CD4-positive, alpha-beta T cell treated with Interleukin-6 at 100 ng/mL for 8 hours (primary cell): Measurements from ENCODE around the gene TSC1.

ENCODE experiments used
- DNase-seq: peaks from one replicate; pipeline ENCODE4 v3.0.0-alpha.2; 2020; ENCODE audit warnings: mixed read lengths, low spot score

TSC1 gene

DNA sequence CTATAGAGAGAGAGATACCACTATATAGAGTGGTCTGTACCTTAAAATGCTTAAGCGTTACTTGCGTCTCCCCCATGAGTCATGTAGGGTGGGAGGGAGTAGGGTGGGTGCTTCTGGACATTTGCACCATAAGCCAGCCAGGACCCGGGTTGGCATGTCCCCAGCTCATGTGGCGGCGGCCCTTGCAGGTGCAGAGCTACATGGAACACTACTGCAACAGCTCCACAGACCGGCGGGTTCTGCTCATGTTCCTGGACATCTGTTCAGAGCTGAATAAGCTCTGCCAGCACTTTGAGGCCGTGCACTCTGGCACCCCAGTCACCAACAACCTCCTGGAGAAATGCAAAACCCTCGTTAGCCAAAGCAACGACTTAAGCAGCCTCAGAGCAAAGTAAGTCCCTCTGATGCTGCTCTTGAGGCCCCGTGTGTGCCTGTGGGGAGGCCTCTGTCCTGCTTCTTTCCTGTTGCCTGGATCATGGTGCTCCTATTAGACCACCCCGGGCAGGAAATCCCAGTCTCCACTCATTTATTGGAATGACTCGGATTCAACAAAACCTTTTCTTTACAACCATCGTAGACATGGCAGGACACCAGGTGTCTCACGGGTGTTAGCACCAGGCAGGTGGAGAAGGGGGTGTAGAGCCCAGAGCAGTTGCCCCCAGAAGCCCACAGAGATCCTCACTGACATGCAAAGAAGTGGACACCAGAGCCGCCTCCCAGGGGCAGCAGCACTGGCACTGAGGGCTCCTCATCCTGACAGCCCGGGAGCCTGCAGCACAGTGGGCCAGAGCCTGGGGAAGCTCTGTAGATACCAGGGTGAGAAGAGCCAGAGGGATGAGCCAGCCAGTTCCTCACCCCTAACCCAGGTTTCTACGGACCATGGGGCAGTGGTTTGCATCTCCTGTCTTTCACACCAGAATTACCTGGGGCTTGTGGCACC lies 57.0 kb downstream of the TSC1 start:
- no peak for DNase-seq

GRCh38 chr9:132886334-132886725 lies 58.1 kb downstream of the TSC1 start:
- no peak for DNase-seq

GRCh38 chr9:132885720-132886333 lies 58.6 kb downstream of the TSC1 start:
- no peak for DNase-seq

DNA sequence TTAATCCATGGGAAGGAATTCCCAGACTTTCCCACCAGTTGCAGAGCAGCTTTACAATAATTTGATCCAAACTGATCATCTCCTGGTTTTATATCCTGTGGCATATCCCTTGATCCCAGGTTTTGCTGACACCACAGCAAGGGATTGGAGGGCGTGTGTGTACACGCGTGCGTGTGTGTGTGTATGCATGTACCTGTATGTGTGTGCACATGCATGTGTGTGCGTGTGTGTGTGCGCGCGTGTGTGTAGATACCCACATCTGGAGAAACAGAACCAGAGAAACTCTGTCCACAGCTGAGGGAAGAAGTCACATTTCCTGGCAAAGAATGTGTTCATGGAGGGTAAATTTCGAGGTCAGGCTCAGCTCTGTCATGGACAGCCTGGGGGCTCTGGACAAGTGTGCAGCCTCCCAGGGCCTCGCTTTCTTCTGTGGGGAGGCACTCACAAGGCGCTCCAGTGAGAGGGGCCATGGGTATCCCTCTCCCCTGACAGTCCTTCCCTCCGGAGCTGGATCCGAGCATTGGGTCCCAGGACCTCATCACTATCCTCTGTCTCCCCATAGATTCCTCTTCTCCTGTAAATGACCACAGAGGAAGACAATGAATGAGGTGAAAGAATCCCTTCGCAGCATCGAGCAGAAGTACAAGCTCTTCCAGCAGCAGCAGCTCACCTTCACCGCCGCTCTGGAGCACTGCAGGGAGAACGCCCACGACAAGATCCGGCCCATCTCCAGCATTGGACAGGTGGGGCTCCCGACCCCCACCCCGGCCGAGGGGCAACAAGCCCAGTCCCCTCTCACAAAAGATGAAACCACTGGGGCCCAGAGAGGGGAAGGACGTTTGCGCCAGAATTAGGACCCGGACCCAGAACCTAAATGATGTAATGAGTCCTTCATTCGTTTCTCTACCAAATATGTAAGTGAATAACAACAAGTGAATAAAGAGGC lies 60.8 kb downstream of the TSC1 start:
- DNase-seq = no peak

GRCh38 chr9:132882616-132883015 lies 61.8 kb downstream of the TSC1 start:
- DNase-seq = no peak

- DNase-seq = no peak
These were observed 62.6 kb downstream of the TSC1 start for GRCh38 chr9:132881826-132882225.

GRCh38 chr9:132880324-132880661 lies 64.1 kb downstream of the TSC1 start:
- DNase-seq = no peak

DNA sequence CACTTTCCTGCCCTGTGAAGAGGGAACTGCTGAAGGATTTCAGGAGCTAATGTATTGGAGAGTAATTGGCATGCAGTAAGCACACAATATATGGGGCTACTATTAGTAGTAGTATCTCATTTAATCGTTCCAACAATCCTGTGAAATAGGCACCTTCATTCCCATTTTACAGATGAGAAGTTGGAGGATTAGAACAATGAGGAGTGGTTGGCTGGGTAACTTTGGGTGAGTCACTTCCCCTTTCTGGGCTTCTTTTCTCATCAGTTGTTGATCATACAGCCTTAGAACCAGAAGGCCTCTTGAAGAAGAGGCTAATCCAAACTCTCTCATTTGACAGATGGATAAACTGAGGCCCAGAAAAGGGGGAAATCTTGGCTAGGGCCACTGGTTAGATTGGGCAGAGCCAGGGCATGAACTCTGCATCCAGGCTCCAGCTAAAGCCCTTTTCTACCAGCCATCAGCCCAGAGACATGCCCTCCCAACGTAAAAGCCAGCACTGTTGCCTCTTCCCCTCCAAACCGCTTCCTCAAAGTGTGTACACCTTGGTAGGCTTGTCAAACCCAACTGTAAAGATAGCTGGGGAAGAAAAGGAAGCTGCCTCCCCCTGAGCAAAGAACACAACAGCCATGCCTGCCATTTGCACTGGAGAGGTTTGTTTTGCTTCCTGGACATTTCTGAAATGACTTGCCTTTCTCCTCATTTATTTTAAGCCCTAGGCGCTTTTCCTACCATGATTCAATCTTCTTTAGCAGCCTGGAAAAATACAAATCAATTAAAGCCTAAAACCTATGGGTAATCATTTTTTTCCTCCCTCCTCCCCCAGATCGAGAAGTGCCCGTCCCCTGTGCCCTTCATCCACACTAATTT lies 64.7 kb downstream of the TSC1 start:
- no peak for DNase-seq

DNA sequence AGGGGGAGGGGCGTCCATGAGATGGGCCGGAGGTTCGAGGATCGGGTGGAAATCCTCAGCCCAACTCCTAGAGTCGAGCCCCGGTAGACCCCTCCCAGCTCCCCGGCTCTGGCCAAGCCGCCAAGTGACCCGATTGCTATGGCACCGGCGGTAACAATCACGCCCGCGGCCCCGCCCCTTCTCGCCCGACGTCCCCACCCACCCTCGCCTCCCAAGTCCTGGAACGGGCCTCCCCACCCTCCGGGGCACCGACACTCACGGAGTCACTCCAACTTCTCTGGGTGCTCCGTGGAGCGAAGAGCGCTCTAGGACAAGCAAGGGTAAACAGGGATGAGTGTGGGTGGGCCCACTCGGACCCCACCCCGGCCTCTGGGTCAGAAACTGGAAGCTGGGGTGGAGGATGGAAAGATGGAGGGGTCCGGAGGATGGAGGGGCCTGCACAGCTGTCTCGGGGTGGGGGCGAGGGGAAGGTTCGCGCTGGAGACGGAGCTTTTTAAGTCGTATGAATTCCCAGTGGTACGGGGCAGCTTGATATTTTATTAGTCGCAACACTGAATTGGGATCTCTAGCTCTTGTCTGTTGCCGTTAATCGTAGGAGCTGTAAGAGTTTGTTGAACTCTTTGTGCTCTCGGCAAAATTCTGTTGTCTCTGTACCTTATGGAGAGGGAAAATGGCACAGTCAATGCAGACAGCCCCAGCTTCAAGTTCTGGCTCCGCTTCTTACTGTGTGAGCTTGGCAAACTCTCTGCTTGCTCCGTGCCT lies 65.5 kb downstream of the TSC1 start, which contains the start of gene SPACA9:
Gene SPACA9, plus strand, starts transcription at position 204 of the 762 bp plus-strand sequence. CDS start 5,050 bp downstream, outside the sequence.
- no peak for DNase-seq

GRCh38 chr9:132877824-132878694 lies 66.4 kb downstream of the TSC1 start, which contains the start of gene AK8:
TSS of gene AK8 (minus strand) at chr9:132878284. CDS start at chr9:132878255, 29 bp downstream.
- DNase-seq = peak; percentile 58

DNA sequence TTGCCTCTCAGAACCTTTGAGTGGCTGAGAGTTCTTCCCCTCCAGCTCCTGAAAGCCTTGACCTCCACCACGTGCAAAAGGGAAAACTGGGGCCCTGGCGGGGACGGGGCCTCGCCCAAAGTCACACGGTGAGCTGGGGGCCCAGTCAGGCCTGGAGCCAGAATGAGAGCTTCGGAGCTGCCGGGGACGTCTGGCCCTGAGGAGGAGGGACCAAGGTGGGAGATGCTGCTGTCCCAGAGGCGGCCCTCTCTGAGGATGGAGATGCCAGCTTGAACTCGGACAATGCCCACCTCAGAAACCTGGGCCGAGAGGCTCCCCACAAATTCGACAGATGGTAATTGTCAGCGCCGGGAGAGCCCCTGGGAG lies 67.0 kb downstream of the TSC1 start:
- DNase-seq = no peak

GRCh38 chr9:132876849-132877248 lies 67.6 kb downstream of the TSC1 start:
- DNase-seq = no peak

DNA sequence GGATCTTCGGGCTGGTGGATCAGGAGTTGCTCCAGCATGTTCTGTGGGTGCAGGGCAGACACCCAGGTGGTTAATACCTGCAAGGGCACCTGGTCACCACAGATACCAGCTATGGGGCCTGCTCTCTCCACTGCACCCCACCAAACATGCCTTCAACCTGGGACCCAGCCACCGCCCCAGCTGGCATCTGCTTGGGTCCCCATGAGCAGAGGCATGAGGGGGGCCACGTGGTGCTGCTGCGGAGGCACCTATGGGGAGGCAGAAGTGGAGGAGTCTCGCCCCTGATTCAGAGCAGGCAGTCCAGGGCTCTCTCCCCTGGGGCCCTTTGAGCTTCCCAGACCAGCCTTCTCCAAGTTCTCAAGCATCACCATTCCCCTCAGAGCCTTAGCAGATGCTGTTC lies 69.3 kb downstream of the TSC1 start:
- DNase-seq = no peak

GRCh38 chr9:132873403-132873802 lies 71.0 kb downstream of the TSC1 start:
- DNase-seq = no peak

- no peak for DNase-seq
These were observed 75.2 kb downstream of the TSC1 start for GRCh38 chr9:132869266-132869665.

GRCh38 chr9:132866898-132867297 lies 77.5 kb downstream of the TSC1 start:
- no peak for DNase-seq

GRCh38 chr9:132864691-132865090 lies 79.7 kb downstream of the TSC1 start:
- DNase-seq = no peak

DNA sequence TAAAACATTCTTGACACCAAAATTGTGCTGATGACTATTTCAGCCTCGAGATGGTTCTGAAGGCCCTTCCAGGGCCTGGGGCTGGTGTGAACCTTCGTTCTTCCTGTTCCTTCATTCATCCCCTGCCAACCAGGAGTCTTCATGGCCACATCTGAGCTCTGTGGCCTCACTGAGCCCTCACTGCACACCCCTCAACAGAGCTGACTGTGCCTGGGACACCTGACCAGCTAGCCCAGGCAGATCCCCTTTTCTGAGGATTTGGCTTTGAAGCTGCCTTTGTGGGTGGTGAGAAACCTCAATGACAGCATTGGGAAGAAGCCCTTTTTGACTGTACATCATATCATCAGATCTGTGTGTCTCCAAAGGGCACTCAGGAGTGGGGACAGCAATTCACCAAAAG lies 80.1 kb downstream of the TSC1 start:
- DNase-seq = no peak

DNA sequence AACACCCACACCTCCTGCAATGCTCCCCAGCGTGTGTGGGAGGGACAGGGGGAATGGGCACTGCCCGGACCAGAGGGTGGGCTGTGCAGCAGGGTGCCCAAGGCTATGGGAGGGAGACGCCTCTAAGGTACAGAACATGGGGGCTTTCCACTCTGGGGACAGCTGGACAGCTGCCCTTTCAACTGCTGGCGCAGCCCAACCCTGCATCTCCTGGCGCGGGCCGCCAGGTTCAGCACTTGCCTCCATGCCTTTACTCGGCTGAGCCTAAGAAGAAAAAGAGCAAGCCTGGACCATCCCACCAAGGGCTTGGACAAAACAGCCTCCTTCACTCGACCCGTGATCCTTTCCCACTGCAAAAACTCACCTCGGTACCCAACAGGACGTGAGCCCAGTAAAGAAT lies 81.3 kb downstream of the TSC1 start:
- DNase-seq = no peak

GRCh38 chr9:132862533-132862932 lies 81.9 kb downstream of the TSC1 start:
- no peak for DNase-seq
